ENCODE data around the gene PTPRA. TPM values are rescaled to one million over a fixed set of nuclear protein-coding genes. Genes with fewer than 3 reads are reported as not detected.

The PTPRA gene
- total RNA-seq, 1 donor from 2014 or later, result 50.1 TPM

GRCh38 chr20:2900845-2901592 is 27.7 kb downstream of the PTPRA start:
- Histone ChIP-seq H2AFZ (ENCODE audit: low read depth, low read length) (no peak overlapping the region), H3K79me2 (ENCODE audit: insufficient read depth, low read length) (peaks cover 45% of the 10 kb centered on the region), H3K36me3 (ENCODE audit: insufficient read depth, low read length) (peaks cover 2% of the 10 kb centered on the region), H3K4me2 (ENCODE audit: low read length) (no peak overlapping the region), H3K4me1 (ENCODE audit: insufficient read depth, low read length) (no peaks in the 10 kb centered on the region), H3K27me3 (ENCODE audit: insufficient read depth, low read length) (no peaks in the 10 kb centered on the region), H4K20me1 (ENCODE audit: insufficient read depth, low read length) (peaks cover 39% of the 10 kb centered on the region), H3K4me3 (ENCODE audit: insufficient read depth, low read depth, low read length) (no peak overlapping the region), H3K9ac (ENCODE audit: low read length) (no peak overlapping the region), H3K27ac (ENCODE audit: low read depth, low read length) (no peak overlapping the region), H3K9me3 (ENCODE audit: insufficient read depth, low read depth, low read length) (no peaks in the 10 kb centered on the region)
- H3K4me1 Mint-ChIP-seq (ENCODE audit: low read depth, unreplicated experiment), result peaks cover 1% of the 10 kb centered on the region
- H3K4me3 Mint-ChIP-seq (ENCODE audit: unreplicated experiment), result no peak overlapping the region
- H3K36me3 Mint-ChIP-seq (ENCODE audit: low read depth, unreplicated experiment), result peaks cover 9% of the 10 kb centered on the region
- no peaks in the 10 kb centered on the region for H3K27me3 Mint-ChIP-seq (ENCODE audit: low read depth, unreplicated experiment)
- no peak for DNase-seq (ENCODE audit: low read depth)
- H3K27ac Mint-ChIP-seq (ENCODE audit: unreplicated experiment), result no peak overlapping the region
- FAIRE-seq, result no peak
- TF ChIP-seq, protein P1, sequence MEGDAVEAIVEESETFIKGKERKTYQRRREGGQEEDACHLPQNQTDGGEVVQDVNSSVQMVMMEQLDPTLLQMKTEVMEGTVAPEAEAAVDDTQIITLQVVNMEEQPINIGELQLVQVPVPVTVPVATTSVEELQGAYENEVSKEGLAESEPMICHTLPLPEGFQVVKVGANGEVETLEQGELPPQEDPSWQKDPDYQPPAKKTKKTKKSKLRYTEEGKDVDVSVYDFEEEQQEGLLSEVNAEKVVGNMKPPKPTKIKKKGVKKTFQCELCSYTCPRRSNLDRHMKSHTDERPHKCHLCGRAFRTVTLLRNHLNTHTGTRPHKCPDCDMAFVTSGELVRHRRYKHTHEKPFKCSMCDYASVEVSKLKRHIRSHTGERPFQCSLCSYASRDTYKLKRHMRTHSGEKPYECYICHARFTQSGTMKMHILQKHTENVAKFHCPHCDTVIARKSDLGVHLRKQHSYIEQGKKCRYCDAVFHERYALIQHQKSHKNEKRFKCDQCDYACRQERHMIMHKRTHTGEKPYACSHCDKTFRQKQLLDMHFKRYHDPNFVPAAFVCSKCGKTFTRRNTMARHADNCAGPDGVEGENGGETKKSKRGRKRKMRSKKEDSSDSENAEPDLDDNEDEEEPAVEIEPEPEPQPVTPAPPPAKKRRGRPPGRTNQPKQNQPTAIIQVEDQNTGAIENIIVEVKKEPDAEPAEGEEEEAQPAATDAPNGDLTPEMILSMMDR (IDR thresholded peaks at IDR 0.05; ENCODE audit: insufficient read depth, low read depth, low read length), result no peak
- no peak for TF ChIP-seq EZH2 (IDR thresholded peaks at IDR 0.05; ENCODE audit: insufficient read depth, low read length)
- peaks cover 1% of the 10 kb centered on the region for H3K9me3 Mint-ChIP-seq (ENCODE audit: unreplicated experiment)

- peaks cover 1% of the 10 kb centered on the region for H3K9me3 Mint-ChIP-seq (ENCODE audit: unreplicated experiment)
- TF ChIP-seq, protein P1 (IDR thresholded peaks at IDR 0.05; ENCODE audit: insufficient read depth, low read depth, low read length), result no peak
- TF ChIP-seq EZH2 (IDR thresholded peaks at IDR 0.05; ENCODE audit: insufficient read depth, low read length), result no peak
- no peak overlapping the region for H3K4me3 Mint-ChIP-seq (ENCODE audit: unreplicated experiment)
- no peak overlapping the region for H3K4me2 ChIP-seq (ENCODE audit: low read length)
- H2AFZ ChIP-seq (ENCODE audit: low read depth, low read length), result no peak overlapping the region
- H3K9me3 ChIP-seq (ENCODE audit: insufficient read depth, low read depth, low read length), result no peaks in the 10 kb centered on the region
- peaks cover 37% of the 10 kb centered on the region for H3K79me2 ChIP-seq (ENCODE audit: insufficient read depth, low read length)
- no peaks in the 10 kb centered on the region for H3K4me1 ChIP-seq (ENCODE audit: insufficient read depth, low read length)
- no peak overlapping the region for H3K27ac ChIP-seq (ENCODE audit: low read depth, low read length)
- no peaks in the 10 kb centered on the region for H3K27me3 Mint-ChIP-seq (ENCODE audit: low read depth, unreplicated experiment)
- peaks cover 1% of the 10 kb centered on the region for H3K4me1 Mint-ChIP-seq (ENCODE audit: low read depth, unreplicated experiment)
- no peak overlapping the region for H3K27ac Mint-ChIP-seq (ENCODE audit: unreplicated experiment)
- DNase-seq (ENCODE audit: low read depth) (no peak), FAIRE-seq (no peak)
- no peaks in the 10 kb centered on the region for H3K27me3 ChIP-seq (ENCODE audit: insufficient read depth, low read length)
- H3K36me3 ChIP-seq (ENCODE audit: insufficient read depth, low read length), result peaks cover 2% of the 10 kb centered on the region
- H3K9ac ChIP-seq (ENCODE audit: low read length), result no peak overlapping the region
- H3K4me3 ChIP-seq (ENCODE audit: insufficient read depth, low read depth, low read length), result no peak overlapping the region
- peaks cover 33% of the 10 kb centered on the region for H4K20me1 ChIP-seq (ENCODE audit: insufficient read depth, low read length)
- H3K36me3 Mint-ChIP-seq (ENCODE audit: low read depth, unreplicated experiment), result peaks cover 9% of the 10 kb centered on the region
Measured at GRCh38 chr20:2902291-2902690, 29.0 kb downstream of the PTPRA start.

- DNase-seq (ENCODE audit: low read depth) (no peak), FAIRE-seq (no peak)
- no peak overlapping the region for H2AFZ ChIP-seq (ENCODE audit: low read depth, low read length)
- H3K9ac ChIP-seq (ENCODE audit: low read length), result no peak overlapping the region
- no peaks in the 10 kb centered on the region for H3K9me3 ChIP-seq (ENCODE audit: insufficient read depth, low read depth, low read length)
- peaks cover 9% of the 10 kb centered on the region for H3K36me3 Mint-ChIP-seq (ENCODE audit: low read depth, unreplicated experiment)
- no peak overlapping the region for H3K27ac Mint-ChIP-seq (ENCODE audit: unreplicated experiment)
- peaks cover 33% of the 10 kb centered on the region for H3K79me2 ChIP-seq (ENCODE audit: insufficient read depth, low read length)
- H3K4me1 Mint-ChIP-seq (ENCODE audit: low read depth, unreplicated experiment), result peaks cover 1% of the 10 kb centered on the region
- TF ChIP-seq, protein P1 (IDR thresholded peaks at IDR 0.05; ENCODE audit: insufficient read depth, low read depth, low read length), result no peak
- no peak for TF ChIP-seq EZH2 (IDR thresholded peaks at IDR 0.05; ENCODE audit: insufficient read depth, low read length)
- peaks cover 2% of the 10 kb centered on the region for H3K36me3 ChIP-seq (ENCODE audit: insufficient read depth, low read length)
- no peak overlapping the region for H3K4me3 ChIP-seq (ENCODE audit: insufficient read depth, low read depth, low read length)
- no peak overlapping the region for H3K27ac ChIP-seq (ENCODE audit: low read depth, low read length)
- H3K4me1 ChIP-seq (ENCODE audit: insufficient read depth, low read length), result no peaks in the 10 kb centered on the region
- no peak overlapping the region for H3K4me2 ChIP-seq (ENCODE audit: low read length)
- peaks cover 1% of the 10 kb centered on the region for H3K9me3 Mint-ChIP-seq (ENCODE audit: unreplicated experiment)
- H3K27me3 ChIP-seq (ENCODE audit: insufficient read depth, low read length), result no peaks in the 10 kb centered on the region
- H4K20me1 ChIP-seq (ENCODE audit: insufficient read depth, low read length), result peaks cover 33% of the 10 kb centered on the region
- H3K27me3 Mint-ChIP-seq (ENCODE audit: low read depth, unreplicated experiment), result no peaks in the 10 kb centered on the region
- no peak overlapping the region for H3K4me3 Mint-ChIP-seq (ENCODE audit: unreplicated experiment)
Measured at GRCh38 chr20:2902818-2903217, 29.5 kb downstream of the PTPRA start.

Measured in astrocyte (in vitro differentiated cells and primary cell).